HG02610 (cell line): ENCODE results near the gene SLC6A3.

Experiments used
- ATAC-seq: cut with Tn5 transposase; IDR thresholded peaks from one replicate; pipeline ENCODE4 v1.9.1; 2021; ENCODE audit warnings: mild to moderate bottlenecking, moderate library complexity; ENCODE audit not compliant: unreplicated experiment

SLC6A3 gene

GRCh38 chr5:1445313-1445688 is at the start of gene SLC6A3:
SLC6A3 (minus strand) TSS chr5:1445440; CDS start chr5:1443197, 2,243 bp downstream.
- ATAC-seq, result no peak

DNA sequence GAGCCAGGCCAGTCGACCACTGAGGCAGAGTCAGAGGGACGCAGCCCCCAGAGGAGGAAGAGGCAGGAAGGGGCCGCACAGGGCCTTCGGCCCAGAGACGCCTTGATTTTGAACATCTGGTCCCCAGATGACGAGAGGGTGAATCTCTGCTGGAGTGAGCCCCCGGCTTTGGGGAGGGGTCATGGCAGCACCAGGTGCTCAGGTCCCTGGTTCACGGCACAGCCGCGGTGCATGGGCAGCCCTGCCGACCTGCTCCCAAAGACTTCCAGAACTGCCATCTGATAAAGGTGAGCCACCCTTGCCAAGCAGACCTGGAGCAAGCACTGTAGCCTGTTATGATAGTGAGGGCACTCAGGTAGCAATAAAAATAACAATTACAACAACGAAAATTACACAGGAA is 48.7 kb upstream of the SLC6A3 start:
- ATAC-seq, result no peak

DNA sequence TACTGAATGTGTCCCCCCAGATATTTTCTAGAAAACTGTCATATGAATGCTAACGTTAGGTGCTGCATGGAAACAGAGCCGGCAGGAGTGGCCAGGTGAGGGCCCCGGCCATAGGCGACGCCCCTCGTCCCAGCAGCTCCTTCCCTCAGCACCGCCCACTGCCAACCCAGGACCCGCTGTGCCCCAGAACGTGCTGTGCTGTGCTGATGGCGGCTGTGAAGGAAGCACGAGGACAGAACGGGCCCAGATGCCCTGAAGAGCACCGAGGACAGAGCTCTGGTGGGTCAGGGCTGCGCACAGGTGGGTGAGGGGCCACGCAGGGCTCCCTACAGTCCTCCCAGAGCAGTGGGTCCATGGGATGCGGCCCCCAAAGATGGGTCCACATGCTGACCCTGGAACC is 48.2 kb upstream of the SLC6A3 start:
- ATAC-seq, result no peak

GRCh38 chr5:1492757-1493156 is 47.5 kb upstream of the SLC6A3 start:
- ATAC-seq, result no peak

DNA sequence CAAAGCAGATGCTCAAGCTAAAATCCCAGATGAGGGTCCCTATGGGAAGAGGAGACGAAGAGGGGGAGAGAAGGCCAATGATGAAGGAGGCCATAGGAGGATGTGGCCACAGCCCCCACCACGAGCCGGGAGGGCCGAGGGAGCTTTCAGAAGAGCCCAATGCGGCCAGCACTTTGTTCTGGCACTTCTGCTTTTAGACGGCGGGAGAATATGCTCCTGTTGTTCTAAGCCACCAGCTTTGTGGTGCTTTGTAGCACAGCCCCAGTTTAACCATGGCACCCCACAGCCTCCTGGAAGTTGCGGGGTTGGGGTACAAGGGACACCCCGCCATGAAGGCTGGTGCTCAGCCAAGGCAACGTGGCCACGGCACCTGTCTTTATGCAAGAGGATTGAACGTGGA is 45.1 kb upstream of the SLC6A3 start:
- no peak for ATAC-seq

GRCh38 chr5:1489754-1490153 is 44.5 kb upstream of the SLC6A3 start:
- ATAC-seq, result no peak

GRCh38 chr5:1488882-1489680 is 43.8 kb upstream of the SLC6A3 start:
- ATAC-seq, result peak; percentile 57

- ATAC-seq, result no peak
Observed at GRCh38 chr5:1487079-1487764, 42.0 kb upstream of the SLC6A3 start.

GRCh38 chr5:1486271-1486670 is 41.0 kb upstream of the SLC6A3 start:
- no peak for ATAC-seq

DNA sequence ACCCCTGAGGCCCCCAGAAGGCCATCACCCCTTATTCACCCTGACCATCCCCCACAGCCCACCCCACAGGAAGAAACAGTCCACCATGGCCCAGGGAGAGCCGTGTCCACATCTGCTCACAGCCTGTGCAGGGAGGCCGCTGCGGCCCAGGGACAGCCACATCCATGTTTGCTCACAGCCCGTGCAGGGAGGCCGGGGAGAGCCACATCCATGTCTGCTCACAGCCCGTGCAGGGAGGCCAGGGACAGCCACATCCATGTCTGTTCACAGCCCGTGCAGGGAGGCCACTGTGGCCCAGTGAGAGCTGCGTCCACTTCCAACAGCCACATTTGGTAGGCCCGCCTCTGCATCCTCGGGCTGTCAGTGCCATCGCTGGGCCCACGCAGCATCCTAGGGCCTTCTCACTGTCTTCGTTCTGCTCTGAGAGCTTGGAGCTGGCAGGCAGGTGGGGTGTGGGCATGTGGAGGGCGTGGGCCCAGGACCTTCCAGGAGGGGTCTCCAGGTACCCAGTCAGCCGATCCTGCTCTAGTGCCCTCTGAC is 40.4 kb upstream of the SLC6A3 start:
- no peak for ATAC-seq

GRCh38 chr5:1484730-1485578 is 39.7 kb upstream of the SLC6A3 start:
- ATAC-seq, result peak; percentile 56

GRCh38 chr5:1483856-1484729 is 38.9 kb upstream of the SLC6A3 start:
- no peak for ATAC-seq

- ATAC-seq, result no peak
Observed at GRCh38 chr5:1483064-1483463, 37.8 kb upstream of the SLC6A3 start.

- no peak for ATAC-seq
Observed at GRCh38 chr5:1481959-1482331, 36.7 kb upstream of the SLC6A3 start.

DNA sequence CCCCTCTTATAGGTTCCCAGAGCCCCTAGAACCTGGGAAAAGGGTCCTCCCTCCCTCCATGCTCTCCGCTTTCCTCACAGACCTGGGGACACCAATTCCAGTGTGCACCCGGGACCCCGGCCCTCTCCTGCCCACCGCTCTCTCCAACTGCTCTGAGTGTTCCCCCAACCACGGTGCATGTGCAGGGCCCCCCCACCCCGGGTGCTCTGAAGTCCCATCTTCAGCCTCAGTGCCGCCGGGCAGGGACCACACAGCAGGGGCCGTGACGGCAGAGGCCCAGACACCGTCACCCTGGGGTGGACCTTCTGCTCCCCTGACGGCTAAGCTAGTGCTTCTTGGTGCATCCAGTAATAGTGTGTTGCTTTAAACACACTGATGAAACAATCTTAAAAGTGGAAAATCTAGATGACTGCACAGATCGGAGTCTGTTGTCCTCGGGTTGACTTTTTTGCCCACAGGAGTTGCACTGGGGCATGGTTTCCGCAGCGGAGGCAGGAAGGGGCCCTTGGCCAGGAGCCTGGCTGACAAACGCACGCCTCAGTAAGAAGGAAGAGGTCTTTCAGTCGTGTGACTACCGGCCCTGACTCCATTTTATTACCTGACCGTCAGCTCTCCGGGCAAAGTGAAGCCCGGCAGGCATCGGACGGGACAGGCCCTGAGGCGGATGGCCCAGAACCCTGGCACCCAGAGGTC is 36.2 kb upstream of the SLC6A3 start:
- no peak for ATAC-seq

- no peak for ATAC-seq
Observed at GRCh38 chr5:1480806-1481205, 35.6 kb upstream of the SLC6A3 start.

- ATAC-seq, result no peak
Observed at GRCh38 chr5:1480217-1480616, 35.0 kb upstream of the SLC6A3 start.

- no peak for ATAC-seq
Observed at GRCh38 chr5:1479581-1480188, 34.4 kb upstream of the SLC6A3 start.

GRCh38 chr5:1479066-1479465 is 33.8 kb upstream of the SLC6A3 start:
- ATAC-seq, result no peak
